Bronchial epithelial cell (primary cell): Measurements from ENCODE around the gene PSMD1. TPM values are rescaled to one million over a fixed set of nuclear protein-coding genes. Genes with fewer than 3 reads are reported as not detected.

Source experiments
- DNase-seq: peaks from one replicate; pipeline ENCODE4 v3.0.0-alpha.2; 2010; ENCODE audit warnings: low read depth
- FAIRE-seq: peaks from 2 replicates; lab custom pipeline; 2011; peaks lifted over from hg19 to GRCh38; lab: Jason Lieb, UNC
- H3K27me3 ChIP-seq: 2 replicates; pipeline ENCODE4 v1.5.1; 2011; ENCODE audit warnings: low read length; ENCODE audit not compliant: control insufficient read depth, insufficient read depth
- H3K36me3 ChIP-seq: 2 replicates; pipeline ENCODE4 v1.5.1; 2011; ENCODE audit warnings: low read length; ENCODE audit not compliant: control insufficient read depth, insufficient read depth
- H3K4me3 ChIP-seq: 2 replicates; pipeline ENCODE4 v1.5.1; 2011; ENCODE audit warnings: mild to moderate bottlenecking, low read depth, low read length, control low read depth
- total RNA-seq: library from RNA; depleted of rRNA; stranded (reverse); fragments of >200 nt; gene quantifications from 2 replicates; pipeline ENCODE4 v1.2.1, GENCODE V29; 2014
- TF ChIP-seq, protein P1 (sequence below): IDR thresholded peaks from 2 replicates; pipeline ENCODE4 v1.5.1; 2011; ENCODE audit warnings: mild to moderate bottlenecking, moderate library complexity, low read length, control low read depth, inconsistent platforms; ENCODE audit not compliant: insufficient read depth, severe bottlenecking

The PSMD1 gene
- total RNA-seq, 1 donor from 2014 or later = 69.5 TPM

GRCh38 chr2:231161252-231161839 lies 104.7 kb downstream of the PSMD1 start:
- H3K27me3 ChIP-seq = no peaks in the 10 kb centered on the region
- peaks cover 6% of the 10 kb centered on the region for H3K36me3 ChIP-seq
- no peak for DNase-seq
- TF ChIP-seq, protein P1, sequence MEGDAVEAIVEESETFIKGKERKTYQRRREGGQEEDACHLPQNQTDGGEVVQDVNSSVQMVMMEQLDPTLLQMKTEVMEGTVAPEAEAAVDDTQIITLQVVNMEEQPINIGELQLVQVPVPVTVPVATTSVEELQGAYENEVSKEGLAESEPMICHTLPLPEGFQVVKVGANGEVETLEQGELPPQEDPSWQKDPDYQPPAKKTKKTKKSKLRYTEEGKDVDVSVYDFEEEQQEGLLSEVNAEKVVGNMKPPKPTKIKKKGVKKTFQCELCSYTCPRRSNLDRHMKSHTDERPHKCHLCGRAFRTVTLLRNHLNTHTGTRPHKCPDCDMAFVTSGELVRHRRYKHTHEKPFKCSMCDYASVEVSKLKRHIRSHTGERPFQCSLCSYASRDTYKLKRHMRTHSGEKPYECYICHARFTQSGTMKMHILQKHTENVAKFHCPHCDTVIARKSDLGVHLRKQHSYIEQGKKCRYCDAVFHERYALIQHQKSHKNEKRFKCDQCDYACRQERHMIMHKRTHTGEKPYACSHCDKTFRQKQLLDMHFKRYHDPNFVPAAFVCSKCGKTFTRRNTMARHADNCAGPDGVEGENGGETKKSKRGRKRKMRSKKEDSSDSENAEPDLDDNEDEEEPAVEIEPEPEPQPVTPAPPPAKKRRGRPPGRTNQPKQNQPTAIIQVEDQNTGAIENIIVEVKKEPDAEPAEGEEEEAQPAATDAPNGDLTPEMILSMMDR = no peak
- no peak for FAIRE-seq
- no peak overlapping the region for H3K4me3 ChIP-seq

DNA sequence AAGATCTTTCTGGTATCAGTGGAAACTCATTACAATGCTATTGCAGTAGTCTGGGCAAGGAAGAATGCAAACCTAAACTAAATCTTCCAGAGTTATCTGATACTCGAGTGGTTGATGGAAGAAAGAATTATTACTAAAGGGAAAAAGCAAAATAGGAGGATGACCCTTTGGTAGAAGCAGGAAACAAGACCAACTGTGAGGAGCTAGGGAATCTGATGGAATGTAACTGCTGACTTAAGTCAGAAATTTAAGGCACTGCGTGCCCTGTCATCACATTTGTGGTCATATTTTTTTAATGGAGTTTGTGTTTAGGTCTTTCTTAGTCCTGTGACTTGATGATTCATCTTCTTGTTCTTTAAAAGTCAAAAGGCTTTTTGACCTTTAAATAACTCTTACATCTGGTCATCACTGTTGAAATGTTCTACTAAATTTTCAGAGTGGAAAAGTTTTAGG lies 105.2 kb downstream of the PSMD1 start:
- no peak overlapping the region for H3K4me3 ChIP-seq
- DNase-seq = no peak
- FAIRE-seq = no peak
- TF ChIP-seq, protein P1 = no peak
- H3K36me3 ChIP-seq = peaks cover 6% of the 10 kb centered on the region
- H3K27me3 ChIP-seq = no peaks in the 10 kb centered on the region

DNA sequence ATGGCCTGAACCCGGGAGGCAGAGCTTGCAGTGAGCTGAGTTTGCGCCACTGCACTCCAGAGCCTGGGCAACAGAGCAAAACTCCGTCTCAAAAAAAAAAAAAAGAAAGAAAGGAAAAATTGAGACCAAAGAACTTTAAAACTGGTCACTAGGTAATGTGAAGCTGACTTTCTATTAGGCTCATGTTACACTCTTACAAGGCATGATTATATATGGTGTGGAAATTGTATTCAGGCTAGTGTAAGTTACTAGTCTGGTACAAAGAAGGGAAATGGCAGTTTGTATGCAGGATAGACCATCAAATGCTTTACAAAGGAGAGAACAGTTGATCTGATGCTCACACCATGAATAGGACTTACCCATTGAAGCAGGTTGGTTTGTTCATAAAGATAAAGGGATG lies 106.3 kb downstream of the PSMD1 start:
- Histone ChIP-seq H3K27me3 (no peaks in the 10 kb centered on the region), H3K36me3 (peaks cover 9% of the 10 kb centered on the region), H3K4me3 (no peak overlapping the region)
- no peak for FAIRE-seq
- no peak for DNase-seq
- TF ChIP-seq, protein P1 = no peak

GRCh38 chr2:231163414-231164095 lies 106.9 kb downstream of the PSMD1 start:
- no peak overlapping the region for H3K4me3 ChIP-seq
- no peaks in the 10 kb centered on the region for H3K27me3 ChIP-seq
- no peak for DNase-seq
- TF ChIP-seq, protein P1 = no peak
- no peak for FAIRE-seq
- H3K36me3 ChIP-seq = peaks cover 9% of the 10 kb centered on the region

DNA sequence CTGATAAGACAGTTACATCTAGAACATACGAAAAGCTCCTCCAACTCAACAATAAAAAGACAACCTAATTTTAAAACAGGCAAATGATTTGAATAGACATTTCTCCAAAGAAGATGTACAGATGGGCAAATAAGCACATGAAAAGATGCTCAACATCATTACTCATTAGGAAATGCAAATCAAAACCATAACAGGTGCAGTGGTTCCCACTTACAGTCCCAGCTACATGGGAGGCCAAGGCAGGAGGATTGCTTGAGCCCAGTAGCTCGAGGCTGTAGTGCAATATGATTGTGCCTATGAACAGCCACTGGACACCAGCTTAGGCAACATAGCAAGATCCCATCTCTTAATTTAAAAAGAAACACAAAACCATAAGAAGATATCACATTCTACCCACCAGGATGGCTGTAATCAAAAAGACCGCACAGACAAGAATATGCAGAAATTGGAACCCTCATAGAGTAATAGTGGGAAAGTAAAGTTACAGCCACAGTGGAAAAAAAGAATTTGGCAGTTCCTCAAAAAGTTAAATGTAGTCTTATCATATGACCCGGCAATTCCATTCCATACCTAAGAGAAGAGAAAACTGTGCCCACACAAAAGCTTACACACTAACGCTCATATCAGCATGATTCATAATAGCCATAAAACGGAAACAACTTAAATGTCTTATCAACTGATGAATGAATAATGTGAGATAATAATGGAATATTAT lies 111.2 kb downstream of the PSMD1 start:
- no peak for DNase-seq
- no peak for FAIRE-seq
- TF ChIP-seq, protein P1 = no peak
- Histone ChIP-seq H3K36me3 (peaks cover 9% of the 10 kb centered on the region), H3K4me3 (no peak overlapping the region), H3K27me3 (no peaks in the 10 kb centered on the region)
